Activated T-helper 2 cell treated with anti-CD3 and anti-CD28 coated beads, Interferon-gamma antibody, Interleukin-2, Interleukin-4, amounts not matched to agents 10 μg/mL and 5 μg/mL and 100 μg/mL, durations not matched to agents 14 hours and 24 hours and 36 hours (primary cell): ENCODE results near the gene GCLM. TPM values are rescaled to one million over a fixed set of nuclear protein-coding genes. Genes with fewer than 3 reads are reported as not detected.
"Not testable (repeated sequence)": the region's sequence is repeated elsewhere in the genome, so short reads cannot be mapped to it uniquely, and the experiment has no call there.

Experiments
- DNase-seq: peaks from one replicate; pipeline ENCODE4 v3.0.0; 2021; ENCODE audit warnings: low spot score
- H3K27ac Mint-ChIP-seq: one replicate; pipeline ENCODE4 v1.8.0; 2021; ENCODE audit warnings: mixed read lengths
- H3K27me3 Mint-ChIP-seq: one replicate; pipeline ENCODE4 v1.8.0; 2021; ENCODE audit warnings: low read depth, mixed read lengths
- H3K36me3 Mint-ChIP-seq: one replicate; pipeline ENCODE4 v1.8.0; 2021; ENCODE audit warnings: low read depth, mixed read lengths
- H3K4me1 Mint-ChIP-seq: one replicate; pipeline ENCODE4 v1.8.0; 2021; ENCODE audit warnings: low read depth, mixed read lengths
- H3K4me3 Mint-ChIP-seq: one replicate; pipeline ENCODE4 v1.8.0; 2021; ENCODE audit warnings: low read depth, mild to moderate bottlenecking, moderate library complexity, mixed read lengths
- H3K9me3 Mint-ChIP-seq: one replicate; pipeline ENCODE4 v1.8.0; 2021; ENCODE audit warnings: mixed read lengths
- intact Hi-C: fragments of 100-400 bp; cut with micrococcal nuclease; formaldehyde crosslinking; loops from one replicate; pipeline ENCODE4 v1.15.1; 2023
- total RNA-seq: library from RNA; stranded (reverse); gene quantifications from 2 replicates; pipeline ENCODE4 v1.2.3, GENCODE V29; 2022

The GCLM gene
- total RNA-seq, 1 donor from 2014 or later: 18.1 TPM

- Mint-ChIP-seq H3K36me3 (peaks cover 53% of the 10 kb centered on the region), H3K9me3 (no peaks in the 10 kb centered on the region), H3K4me3 (peak overlapping the region; percentile 94), H3K4me1 (peaks cover 32% of the 10 kb centered on the region), H3K27ac (peak overlapping the region; percentile 97), H3K27me3 (no peaks in the 10 kb centered on the region)
- peak; percentile 43 for DNase-seq
- intact Hi-C loops: loop anchor here (10.0 kb wide), 1 partner anchor 534 kb away; the partner anchor contains the start of gene DR1
Observed at GRCh38 chr1:93878501-93878888, 30.7 kb downstream of the GCLM start.

- Mint-ChIP-seq H3K4me3 (peak overlapping the region; percentile 94), H3K4me1 (peaks cover 32% of the 10 kb centered on the region), H3K36me3 (peaks cover 54% of the 10 kb centered on the region), H3K9me3 (no peaks in the 10 kb centered on the region), H3K27me3 (no peaks in the 10 kb centered on the region), H3K27ac (peak overlapping the region; percentile 5)
- no peak for DNase-seq
- intact Hi-C loops: loop anchor here (10.0 kb wide), 1 partner anchor 533 kb away; the partner anchor contains the start of gene DR1
Observed at GRCh38 chr1:93877529-93877928, 31.7 kb downstream of the GCLM start.

- Mint-ChIP-seq H3K36me3 (peaks cover 67% of the 10 kb centered on the region), H3K4me3 (peak overlapping the region; percentile 74), H3K9me3 (no peaks in the 10 kb centered on the region), H3K27ac (peak overlapping the region; percentile 25), H3K4me1 (peaks cover 32% of the 10 kb centered on the region), H3K27me3 (no peaks in the 10 kb centered on the region)
- intact Hi-C loops: loop anchor here (10.0 kb wide), 1 partner anchor 531 kb away; the partner anchor contains the start of gene DR1
- DNase-seq: no peak
Observed at GRCh38 chr1:93876244-93876643, 33.0 kb downstream of the GCLM start.

GRCh38 chr1:93874025-93874651 lies 35.1 kb downstream of the GCLM start:
- peaks cover 84% of the 10 kb centered on the region for H3K36me3 Mint-ChIP-seq
- no peak overlapping the region for H3K27ac Mint-ChIP-seq
- H3K9me3 Mint-ChIP-seq: no peaks in the 10 kb centered on the region
- H3K4me3 Mint-ChIP-seq: no peak overlapping the region
- H3K27me3 Mint-ChIP-seq: no peaks in the 10 kb centered on the region
- H3K4me1 Mint-ChIP-seq: peaks cover 21% of the 10 kb centered on the region
- DNase-seq: no peak
- intact Hi-C loops: loop anchor here (10.0 kb wide), 1 partner anchor 529 kb away; the partner anchor contains the start of gene DR1

GRCh38 chr1:93871366-93871765 lies 37.9 kb downstream of the GCLM start:
- Mint-ChIP-seq H3K9me3 (no peaks in the 10 kb centered on the region), H3K27ac (no peak overlapping the region), H3K4me1 (peaks cover 6% of the 10 kb centered on the region), H3K4me3 (no peak overlapping the region), H3K27me3 (no peaks in the 10 kb centered on the region), H3K36me3 (peaks cover 78% of the 10 kb centered on the region)
- DNase-seq: no peak
- intact Hi-C loops: loop anchor here (10.0 kb wide), 1 partner anchor 527 kb away; the partner anchor contains the start of gene DR1

- Mint-ChIP-seq H3K27me3 (no peaks in the 10 kb centered on the region), H3K4me3 (no peak overlapping the region), H3K36me3 (peaks cover 64% of the 10 kb centered on the region), H3K27ac (no peak overlapping the region), H3K9me3 (no peaks in the 10 kb centered on the region), H3K4me1 (peaks cover 4% of the 10 kb centered on the region)
- DNase-seq: no peak
- intact Hi-C loops: loop anchor here (10.0 kb wide), 1 partner anchor 525 kb away; the partner anchor contains the start of gene DR1
Observed at GRCh38 chr1:93869653-93870052, 39.6 kb downstream of the GCLM start.

GRCh38 chr1:93868492-93868891 lies 40.7 kb downstream of the GCLM start:
- DNase-seq, intact Hi-C loops, H3K4me1 Mint-ChIP-seq, H3K27me3 Mint-ChIP-seq, H3K4me3 Mint-ChIP-seq, H3K9me3 Mint-ChIP-seq, H3K27ac Mint-ChIP-seq: not testable (repeated sequence)
- H3K36me3 Mint-ChIP-seq: peaks cover 54% of the 10 kb centered on the region

- no peaks in the 10 kb centered on the region for H3K9me3 Mint-ChIP-seq
- intact Hi-C loops: no loop called here
- no peak overlapping the region for H3K4me3 Mint-ChIP-seq
- DNase-seq: no peak
- H3K4me1 Mint-ChIP-seq: no peaks in the 10 kb centered on the region
- H3K27ac Mint-ChIP-seq: no peak overlapping the region
- H3K36me3 Mint-ChIP-seq: peaks cover 29% of the 10 kb centered on the region
- peaks cover 15% of the 10 kb centered on the region for H3K27me3 Mint-ChIP-seq
Observed at GRCh38 chr1:93865253-93865652, 44.0 kb downstream of the GCLM start.

GRCh38 chr1:93864175-93864574 lies 45.1 kb downstream of the GCLM start:
- H3K36me3 Mint-ChIP-seq: peaks cover 18% of the 10 kb centered on the region
- H3K9me3 Mint-ChIP-seq: no peaks in the 10 kb centered on the region
- intact Hi-C loops: no loop called here
- no peak for DNase-seq
- no peak overlapping the region for H3K4me3 Mint-ChIP-seq
- H3K27me3 Mint-ChIP-seq: peaks cover 20% of the 10 kb centered on the region
- no peaks in the 10 kb centered on the region for H3K4me1 Mint-ChIP-seq
- H3K27ac Mint-ChIP-seq: no peak overlapping the region

GRCh38 chr1:93857653-93858052 lies 51.6 kb downstream of the GCLM start:
- peaks cover 38% of the 10 kb centered on the region for H3K27me3 Mint-ChIP-seq
- H3K36me3 Mint-ChIP-seq, H3K4me3 Mint-ChIP-seq, intact Hi-C loops, H3K27ac Mint-ChIP-seq, H3K4me1 Mint-ChIP-seq, DNase-seq, H3K9me3 Mint-ChIP-seq: not testable (repeated sequence)

GRCh38 chr1:93855983-93856382 lies 53.2 kb downstream of the GCLM start:
- intact Hi-C loops, H3K36me3 Mint-ChIP-seq, H3K27ac Mint-ChIP-seq, DNase-seq, H3K4me3 Mint-ChIP-seq, H3K4me1 Mint-ChIP-seq, H3K9me3 Mint-ChIP-seq: not testable (repeated sequence)
- peaks cover 35% of the 10 kb centered on the region for H3K27me3 Mint-ChIP-seq

GRCh38 chr1:93853940-93854339 lies 55.3 kb downstream of the GCLM start:
- peaks cover 6% of the 10 kb centered on the region for H3K9me3 Mint-ChIP-seq
- peaks cover 30% of the 10 kb centered on the region for H3K27me3 Mint-ChIP-seq

GRCh38 chr1:93851878-93852277 lies 57.4 kb downstream of the GCLM start:
- no peak overlapping the region for H3K4me3 Mint-ChIP-seq
- peaks cover 6% of the 10 kb centered on the region for H3K9me3 Mint-ChIP-seq
- no peak overlapping the region for H3K27ac Mint-ChIP-seq
- intact Hi-C loops: no loop called here
- no peak for DNase-seq
- H3K4me1 Mint-ChIP-seq: peaks cover 9% of the 10 kb centered on the region
- no peaks in the 10 kb centered on the region for H3K36me3 Mint-ChIP-seq
- peaks cover 15% of the 10 kb centered on the region for H3K27me3 Mint-ChIP-seq

More at GRCh38 chr1:93853940-93854339, 55.3 kb downstream of the GCLM start:
- no peak for DNase-seq
- Mint-ChIP-seq H3K27ac (no peak overlapping the region), H3K4me3 (no peak overlapping the region), H3K36me3 (no peaks in the 10 kb centered on the region), H3K4me1 (peaks cover 4% of the 10 kb centered on the region)
- intact Hi-C loops: no loop called here
